A549 (cell line): ENCODE data around the gene FAM163A.

ENCODE experiments used
- CTCF ChIP-seq: fragments of >200 bp; sonication (Bioruptor Twin); formaldehyde crosslinking; IDR thresholded peaks from 3 replicates; pipeline ENCODE4 v1.5.1; 2016
- ESRRA ChIP-seq: fragments of 150-350 bp; IDR thresholded peaks from 2 replicates; pipeline ENCODE4 v1.6.1; 2014; ENCODE audit warnings: mild to moderate bottlenecking, low read length, borderline replicate concordance
- POLR2A ChIP-seq: IDR thresholded peaks from 2 replicates; pipeline ENCODE4 v1.6.1; 2012; ENCODE audit warnings: mild to moderate bottlenecking, low read length

GRCh38 chr1:179775009-179775408 is 31.9 kb downstream of the FAM163A start:
- TF ChIP-seq POLR2A (no peak), CTCF (no peak), ESRRA (no peak)
